Astrocyte (in vitro differentiated cells and primary cell): ENCODE data around the gene PLAC1.

ENCODE experiments used
- EZH2 ChIP-seq: IDR thresholded peaks from 2 replicates; pipeline ENCODE4 v1.6.1; 2012; ENCODE audit warnings: mild to moderate bottlenecking, low read length, inconsistent platforms; ENCODE audit not compliant: insufficient read depth
- TF ChIP-seq, protein P1 (sequence below): IDR thresholded peaks from 2 replicates; pipeline ENCODE4 v1.5.1; 2011; ENCODE audit warnings: low read depth, mild to moderate bottlenecking, inconsistent platforms, low read length, moderate library complexity; ENCODE audit not compliant: insufficient read depth

DNA sequence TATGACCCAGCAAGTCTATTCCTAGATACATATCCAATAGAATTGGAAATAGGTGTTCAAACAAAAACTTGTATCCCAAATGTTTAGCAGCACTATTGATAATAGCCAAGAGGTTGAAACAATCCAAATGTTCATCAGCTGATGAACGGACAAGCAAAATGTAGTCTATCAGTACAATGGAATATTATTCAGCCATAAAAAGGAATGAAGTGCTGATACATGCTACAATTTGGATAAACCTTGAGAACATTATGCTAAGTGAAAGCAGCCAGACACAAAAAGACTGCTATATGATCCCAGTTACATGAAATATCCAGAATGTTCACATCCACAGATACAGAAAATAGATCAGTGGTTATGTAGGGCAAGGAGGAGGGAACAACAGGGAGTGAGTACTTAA, 50.1 kb downstream of the PLAC1 start:
- TF ChIP-seq, protein P1, sequence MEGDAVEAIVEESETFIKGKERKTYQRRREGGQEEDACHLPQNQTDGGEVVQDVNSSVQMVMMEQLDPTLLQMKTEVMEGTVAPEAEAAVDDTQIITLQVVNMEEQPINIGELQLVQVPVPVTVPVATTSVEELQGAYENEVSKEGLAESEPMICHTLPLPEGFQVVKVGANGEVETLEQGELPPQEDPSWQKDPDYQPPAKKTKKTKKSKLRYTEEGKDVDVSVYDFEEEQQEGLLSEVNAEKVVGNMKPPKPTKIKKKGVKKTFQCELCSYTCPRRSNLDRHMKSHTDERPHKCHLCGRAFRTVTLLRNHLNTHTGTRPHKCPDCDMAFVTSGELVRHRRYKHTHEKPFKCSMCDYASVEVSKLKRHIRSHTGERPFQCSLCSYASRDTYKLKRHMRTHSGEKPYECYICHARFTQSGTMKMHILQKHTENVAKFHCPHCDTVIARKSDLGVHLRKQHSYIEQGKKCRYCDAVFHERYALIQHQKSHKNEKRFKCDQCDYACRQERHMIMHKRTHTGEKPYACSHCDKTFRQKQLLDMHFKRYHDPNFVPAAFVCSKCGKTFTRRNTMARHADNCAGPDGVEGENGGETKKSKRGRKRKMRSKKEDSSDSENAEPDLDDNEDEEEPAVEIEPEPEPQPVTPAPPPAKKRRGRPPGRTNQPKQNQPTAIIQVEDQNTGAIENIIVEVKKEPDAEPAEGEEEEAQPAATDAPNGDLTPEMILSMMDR = no peak
- TF ChIP-seq EZH2 = no peak
